Raji (cell line): Measurements from ENCODE around the gene TMEM229A.

Source experiments
- POLR2A ChIP-seq: IDR thresholded peaks from 2 replicates; pipeline ENCODE4 v1.6.1; 2011; ENCODE audit warnings: low read depth, low read length, control low read depth; ENCODE audit not compliant: insufficient read depth

TMEM229A gene

GRCh38 chr7:124033807-124034753 is 1.2 kb upstream of the TMEM229A start:
- no peak for TF ChIP-seq POLR2A

- TF ChIP-seq POLR2A: no peak
Observed at GRCh38 chr7:124033095-124033806, 384 bp upstream of the TMEM229A start.

DNA sequence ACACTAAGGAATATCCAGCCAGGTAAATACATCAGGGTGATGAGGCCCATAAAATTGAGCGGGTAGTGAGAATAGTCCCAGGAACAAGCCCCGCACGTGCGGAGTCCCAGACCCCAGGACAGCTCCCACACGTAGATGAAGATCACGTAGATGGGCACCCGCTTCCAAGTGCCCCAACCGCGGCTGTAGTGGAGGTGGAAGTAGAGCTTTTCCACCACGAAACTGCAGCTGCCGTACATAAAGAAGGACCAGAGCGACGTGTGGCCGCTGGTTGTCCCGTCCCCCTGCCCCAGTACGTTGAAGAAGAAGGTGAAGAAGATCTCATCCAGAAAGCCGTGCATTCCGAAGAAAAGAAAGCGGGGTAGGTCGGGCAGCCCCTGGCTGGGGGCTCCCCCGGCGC is 948 bp downstream of the TMEM229A start:
- no peak for TF ChIP-seq POLR2A

- TF ChIP-seq POLR2A: no peak
Observed at GRCh38 chr7:124031406-124031805, 1.5 kb downstream of the TMEM229A start.

DNA sequence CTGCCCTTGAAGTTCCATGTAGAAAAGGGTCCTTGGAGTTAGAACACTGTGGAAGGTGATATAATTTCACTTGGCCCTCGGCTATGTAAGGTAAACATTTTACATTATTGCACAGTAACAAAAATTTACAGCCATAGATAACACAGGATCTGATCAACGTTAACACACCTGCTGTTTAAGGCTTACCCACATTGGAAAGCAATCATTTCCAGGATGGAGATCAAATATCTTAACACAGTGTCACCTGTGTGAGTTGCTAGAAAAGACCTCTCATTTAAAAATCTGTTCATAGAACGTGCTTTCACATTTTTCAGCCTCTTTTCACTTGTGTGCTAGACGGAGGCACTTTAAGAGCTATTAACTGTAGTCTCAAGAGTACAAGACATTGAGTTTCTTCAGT is 1.9 kb downstream of the TMEM229A start:
- no peak for TF ChIP-seq POLR2A

GRCh38 chr7:124029396-124030188 is 3.3 kb downstream of the TMEM229A start:
- TF ChIP-seq POLR2A: no peak

GRCh38 chr7:124027236-124027635 is 5.6 kb downstream of the TMEM229A start:
- TF ChIP-seq POLR2A: no peak

- TF ChIP-seq POLR2A: no peak
Observed at GRCh38 chr7:124022551-124022950, 10.3 kb downstream of the TMEM229A start.

GRCh38 chr7:124020060-124020459 is 12.8 kb downstream of the TMEM229A start:
- no peak for TF ChIP-seq POLR2A

GRCh38 chr7:124013306-124013705 is 19.6 kb downstream of the TMEM229A start:
- TF ChIP-seq POLR2A: no peak

GRCh38 chr7:124012864-124013263 is 20.0 kb downstream of the TMEM229A start:
- no peak for TF ChIP-seq POLR2A

- TF ChIP-seq POLR2A: no peak
Observed at GRCh38 chr7:124009321-124009720, 23.5 kb downstream of the TMEM229A start.

- no peak for TF ChIP-seq POLR2A
Observed at GRCh38 chr7:123999703-124000102, 33.2 kb downstream of the TMEM229A start.

GRCh38 chr7:123998921-123999320 is 33.9 kb downstream of the TMEM229A start:
- no peak for TF ChIP-seq POLR2A

- no peak for TF ChIP-seq POLR2A
Observed at GRCh38 chr7:123996327-123996625, 36.6 kb downstream of the TMEM229A start.
